ENCODE results near the gene FGFR4. TPM values are rescaled to one million over a fixed set of nuclear protein-coding genes. Genes with fewer than 3 reads are reported as not detected.
A peak's percentile ranks its signal among the peaks of the same experiment; 100 is the strongest.

The FGFR4 gene
- total and polyA plus RNA-seq, 2 experiments from 2014 or later = 43.4 to 150 TPM

DNA sequence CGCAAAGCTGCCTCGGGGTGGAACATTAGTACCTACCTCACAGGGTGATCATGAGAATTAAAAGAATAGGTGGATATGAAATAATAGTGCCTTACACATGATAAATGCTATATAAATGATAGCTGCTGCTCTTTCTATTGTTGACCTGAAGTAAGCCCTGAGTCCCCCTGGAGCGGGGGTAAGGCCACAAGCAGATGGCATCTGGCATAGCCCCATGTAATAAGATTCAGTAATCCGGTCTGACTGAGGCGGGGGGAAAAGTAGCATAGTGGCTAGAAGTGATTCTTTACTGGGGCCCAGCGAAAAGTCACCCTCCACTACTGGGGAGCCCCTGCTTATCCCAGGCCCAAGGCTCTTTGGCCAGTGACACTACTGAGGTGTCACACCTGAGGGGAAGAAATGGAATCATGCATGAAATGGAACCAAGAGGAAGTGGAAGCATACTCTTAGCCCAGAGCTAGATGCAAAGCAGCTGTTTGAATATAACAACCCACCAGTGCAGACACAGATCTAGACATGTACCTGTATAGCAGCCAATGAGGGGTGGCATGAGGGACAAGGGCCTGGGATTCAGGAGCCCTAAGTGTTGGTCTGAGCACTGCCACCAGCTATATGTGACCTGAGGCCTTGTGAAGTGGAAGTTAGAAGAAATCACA lies 16.1 kb upstream of the FGFR4 start:
- H4K20me1 ChIP-seq (replicated peaks; ENCODE audit: insufficient read depth) = peaks cover 7% of the 10 kb centered on the region; the same call in 1 of the 2 replicates
- no peaks in the 10 kb centered on the region for H3K9me2 ChIP-seq (ENCODE audit: insufficient read depth)
- H3K27me3 ChIP-seq (ENCODE audit: insufficient read depth) = no peaks in the 10 kb centered on the region
- no peak overlapping the region for H3K4me2 ChIP-seq
- no peaks in the 10 kb centered on the region for H3K36me3 ChIP-seq (ENCODE audit: insufficient read depth)
- 0 out of 2 replicates have a peak, but pooled peaks cover 4% of the 10 kb centered on the region for H3F3A ChIP-seq (replicated peaks; ENCODE audit: low read depth)
- ATAC-seq = no peak
- H2AFZ ChIP-seq = no peak overlapping the region
- Mint-ChIP-seq H3K9me3 (no peaks in the 10 kb centered on the region; the same call in 2 of the 3 replicates), H3K27ac (no peak overlapping the region), H3K27me3 (ENCODE audit: insufficient read depth, low read depth, poor library complexity) (peaks cover 3% of the 10 kb centered on the region), H3K4me1 (peaks cover 3% of the 10 kb centered on the region; the same call in 2 of the 3 replicates), H3K36me3 (ENCODE audit: low read depth) (no peaks in the 10 kb centered on the region), H3K4me3 (no peak overlapping the region)
- H3K4me3 ChIP-seq = no peak overlapping the region
- no peak overlapping the region for H3K27ac ChIP-seq (ENCODE audit: low read depth)
- no peak for DNase-seq (ENCODE audit: low spot score)
- H3K4me1 ChIP-seq (ENCODE audit: insufficient read depth) = no peaks in the 10 kb centered on the region
- no peaks in the 10 kb centered on the region for H3K79me2 ChIP-seq (replicated peaks; ENCODE audit: insufficient read depth)
- no peak for TF ChIP-seq JUNB (IDR thresholded peaks at IDR 0.05; ENCODE audit: unreplicated experiment)
- TF ChIP-seq ZNF462 (CRISPR knock-in tag; IDR thresholded peaks at IDR 0.05) = no peak

DNA sequence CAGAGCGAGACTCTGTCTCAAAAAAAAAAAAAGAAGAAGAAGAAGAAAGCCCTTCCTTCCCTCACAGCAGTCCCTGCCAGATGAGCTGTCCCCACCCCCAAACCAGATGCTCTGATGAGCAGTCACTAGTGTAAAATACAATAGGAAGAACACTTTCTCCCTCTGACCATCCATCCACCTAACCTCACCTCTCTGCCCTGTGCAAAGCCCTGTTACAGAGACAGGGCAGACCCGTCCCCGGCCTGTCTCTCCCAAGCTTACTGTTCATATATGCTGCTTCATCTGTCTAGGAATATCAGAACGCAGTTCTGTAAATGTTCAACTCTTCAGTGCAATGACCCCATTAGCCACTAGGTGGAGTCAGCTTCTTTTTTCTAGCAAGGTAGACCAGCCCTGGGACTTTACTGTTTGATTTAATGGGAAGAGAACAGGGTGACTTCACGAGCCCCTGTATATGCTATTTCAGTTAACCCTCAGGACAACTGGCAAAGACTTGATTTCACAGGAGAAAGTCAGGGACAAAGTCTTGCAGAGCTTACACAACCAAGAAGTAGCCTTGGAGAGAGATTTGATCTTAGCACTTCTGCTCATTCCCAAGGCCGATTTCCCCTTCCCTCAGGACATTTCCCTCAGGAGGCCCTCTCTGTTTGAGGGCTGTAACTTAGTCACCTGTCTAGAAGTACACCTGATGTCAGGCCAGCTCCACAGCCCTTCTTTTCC lies 14.9 kb upstream of the FGFR4 start:
- H3K36me3 Mint-ChIP-seq (ENCODE audit: low read depth) = no peaks in the 10 kb centered on the region
- Histone ChIP-seq H3K36me3 (ENCODE audit: insufficient read depth) (no peaks in the 10 kb centered on the region), H3K27me3 (ENCODE audit: insufficient read depth) (no peaks in the 10 kb centered on the region), H3K27ac (ENCODE audit: low read depth) (no peak overlapping the region), H3K4me1 (ENCODE audit: insufficient read depth) (no peaks in the 10 kb centered on the region), H2AFZ (no peak overlapping the region), H3K4me2 (no peak overlapping the region), H4K20me1 (replicated peaks; ENCODE audit: insufficient read depth) (peaks cover 7% of the 10 kb centered on the region; the same call in 1 of the 2 replicates), H3K79me2 (replicated peaks; ENCODE audit: insufficient read depth) (no peaks in the 10 kb centered on the region), H3K9me2 (ENCODE audit: insufficient read depth) (no peaks in the 10 kb centered on the region), H3F3A (replicated peaks; ENCODE audit: low read depth) (0 out of 2 replicates have a peak, but pooled peaks cover 4% of the 10 kb centered on the region), H3K4me3 (no peak overlapping the region)
- no peak overlapping the region for H3K27ac Mint-ChIP-seq
- H3K27me3 Mint-ChIP-seq (ENCODE audit: insufficient read depth, low read depth, poor library complexity) = peaks cover 3% of the 10 kb centered on the region
- H3K4me3 Mint-ChIP-seq = no peak overlapping the region
- no peaks in the 10 kb centered on the region; the same call in 2 of the 3 replicates for H3K9me3 Mint-ChIP-seq
- ATAC-seq (peak; percentile 91), DNase-seq (ENCODE audit: low spot score) (peak; percentile 96)
- H3K4me1 Mint-ChIP-seq = peaks cover 3% of the 10 kb centered on the region; the same call in 2 of the 3 replicates
- TF ChIP-seq POLR2AphosphoS5 (IDR thresholded peaks at IDR 0.05; ENCODE audit: low read depth) (no peak), CTCF (conservative IDR thresholded peaks at IDR 0.05; ENCODE audit: low read depth in 2 of 2) (peak; percentile 88 to 96)

All from GM23338 (cell line).